KMS-11 (cell line): ENCODE measurements around the gene NRG3.

Source experiments
- H2AFZ ChIP-seq: fragments of 200-600 bp; sonication (generic); 2 replicates; pipeline ENCODE4 v1.6.1; 2016; ENCODE audit warnings: antibody characterized with exemption, mixed run types, low read depth
- H3K27ac ChIP-seq: fragments of 200-600 bp; sonication (generic); 2 replicates; pipeline ENCODE4 v1.6.1; 2016; ENCODE audit warnings: mild to moderate bottlenecking, mixed run types
- H3K27me3 ChIP-seq: fragments of 200-600 bp; sonication (generic); 2 replicates; pipeline ENCODE4 v1.6.1; 2017; ENCODE audit warnings: mild to moderate bottlenecking, low read depth, mixed run types, moderate library complexity; ENCODE audit not compliant: insufficient read depth
- H3K36me3 ChIP-seq: fragments of 200-600 bp; sonication (generic); 2 replicates; pipeline ENCODE4 v1.6.1; 2017; ENCODE audit warnings: mild to moderate bottlenecking, mixed run types; ENCODE audit not compliant: insufficient read depth
- H3K4me1 ChIP-seq: fragments of 200-600 bp; sonication (generic); 2 replicates; pipeline ENCODE4 v1.6.1; 2016; ENCODE audit warnings: mild to moderate bottlenecking, low read depth, mixed run types; ENCODE audit not compliant: poor library complexity, severe bottlenecking
- H3K4me2 ChIP-seq: fragments of 200-600 bp; sonication (generic); 2 replicates; pipeline ENCODE4 v1.7.0; 2016; ENCODE audit warnings: mild to moderate bottlenecking, mixed run types
- H3K4me3 ChIP-seq: fragments of 200-600 bp; sonication (generic); IDR thresholded peaks from 2 replicates; pipeline ENCODE4 v1.6.1; 2017; ENCODE audit warnings: low read depth, low read length, mixed read lengths; ENCODE audit not compliant: insufficient read depth
- H3K79me2 ChIP-seq: fragments of 200-600 bp; sonication (generic); 2 replicates; pipeline ENCODE4 v1.6.1; 2016; ENCODE audit warnings: low read depth, mixed run types; ENCODE audit not compliant: insufficient read depth
- H3K9ac ChIP-seq: fragments of 200-600 bp; sonication (generic); 2 replicates; pipeline ENCODE4 v1.6.1; 2016; ENCODE audit warnings: mild to moderate bottlenecking, mixed run types
- H4K20me1 ChIP-seq: fragments of 200-600 bp; sonication (generic); 2 replicates; pipeline ENCODE4 v1.6.1; 2016; ENCODE audit warnings: mild to moderate bottlenecking, mixed run types; ENCODE audit not compliant: insufficient read depth
- TF ChIP-seq, protein P1 (sequence below): fragments of 200-600 bp; sonication (generic); conservative IDR thresholded peaks from 2 replicates; pipeline ENCODE4 v1.6.1; 2017; ENCODE audit warnings: low read depth, mild to moderate bottlenecking, antibody characterized with exemption, low read length, moderate library complexity, mixed read lengths

The NRG3 gene

GRCh38 chr10:82914655-82915136 is 1039.7 kb downstream of the NRG3 start:
- Histone ChIP-seq H3K27me3 (no peaks in the 10 kb centered on the region), H4K20me1 (no peaks in the 10 kb centered on the region), H3K27ac (no peak overlapping the region), H3K79me2 (no peaks in the 10 kb centered on the region), H3K4me3 (no peak overlapping the region), H3K4me1 (no peaks in the 10 kb centered on the region), H3K4me2 (no peak overlapping the region), H2AFZ (no peak overlapping the region), H3K36me3 (no peaks in the 10 kb centered on the region), H3K9ac (no peak overlapping the region)
- TF ChIP-seq, protein P1, sequence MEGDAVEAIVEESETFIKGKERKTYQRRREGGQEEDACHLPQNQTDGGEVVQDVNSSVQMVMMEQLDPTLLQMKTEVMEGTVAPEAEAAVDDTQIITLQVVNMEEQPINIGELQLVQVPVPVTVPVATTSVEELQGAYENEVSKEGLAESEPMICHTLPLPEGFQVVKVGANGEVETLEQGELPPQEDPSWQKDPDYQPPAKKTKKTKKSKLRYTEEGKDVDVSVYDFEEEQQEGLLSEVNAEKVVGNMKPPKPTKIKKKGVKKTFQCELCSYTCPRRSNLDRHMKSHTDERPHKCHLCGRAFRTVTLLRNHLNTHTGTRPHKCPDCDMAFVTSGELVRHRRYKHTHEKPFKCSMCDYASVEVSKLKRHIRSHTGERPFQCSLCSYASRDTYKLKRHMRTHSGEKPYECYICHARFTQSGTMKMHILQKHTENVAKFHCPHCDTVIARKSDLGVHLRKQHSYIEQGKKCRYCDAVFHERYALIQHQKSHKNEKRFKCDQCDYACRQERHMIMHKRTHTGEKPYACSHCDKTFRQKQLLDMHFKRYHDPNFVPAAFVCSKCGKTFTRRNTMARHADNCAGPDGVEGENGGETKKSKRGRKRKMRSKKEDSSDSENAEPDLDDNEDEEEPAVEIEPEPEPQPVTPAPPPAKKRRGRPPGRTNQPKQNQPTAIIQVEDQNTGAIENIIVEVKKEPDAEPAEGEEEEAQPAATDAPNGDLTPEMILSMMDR, result no peak

DNA sequence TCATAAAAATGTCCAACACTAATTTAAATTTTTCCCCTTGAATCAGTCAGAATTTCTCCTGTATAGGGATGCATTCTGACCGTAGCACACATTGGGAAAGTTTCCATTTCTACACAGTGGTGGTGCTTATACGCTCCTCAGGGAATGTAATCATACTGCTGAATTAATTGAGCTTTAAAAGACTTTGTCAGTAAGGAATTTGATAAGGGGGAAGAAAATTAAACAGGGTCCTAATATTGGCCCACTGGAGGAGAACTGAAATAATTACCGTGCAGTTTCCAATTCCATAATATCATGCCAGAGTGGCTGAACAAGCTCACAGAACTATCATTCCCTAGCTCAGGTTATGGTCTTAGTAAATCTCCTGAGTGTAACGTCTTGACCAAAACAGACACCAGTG is 1041.9 kb downstream of the NRG3 start:
- Histone ChIP-seq H3K27me3 (no peaks in the 10 kb centered on the region), H2AFZ (no peak overlapping the region), H3K9ac (no peak overlapping the region), H3K4me1 (no peaks in the 10 kb centered on the region), H3K79me2 (no peaks in the 10 kb centered on the region), H3K4me3 (no peak overlapping the region), H3K4me2 (no peak overlapping the region), H3K27ac (no peak overlapping the region), H4K20me1 (no peaks in the 10 kb centered on the region), H3K36me3 (no peaks in the 10 kb centered on the region)
- TF ChIP-seq, protein P1, result no peak

GRCh38 chr10:82918022-82918421 is 1043.0 kb downstream of the NRG3 start:
- no peaks in the 10 kb centered on the region for H3K36me3 ChIP-seq
- H2AFZ ChIP-seq, result no peak overlapping the region
- no peak overlapping the region for H3K4me3 ChIP-seq
- no peak overlapping the region for H3K27ac ChIP-seq
- H3K27me3 ChIP-seq, result no peaks in the 10 kb centered on the region
- H3K4me1 ChIP-seq, result no peaks in the 10 kb centered on the region
- TF ChIP-seq, protein P1, result no peak
- H3K79me2 ChIP-seq, result no peaks in the 10 kb centered on the region
- no peak overlapping the region for H3K4me2 ChIP-seq
- H4K20me1 ChIP-seq, result no peaks in the 10 kb centered on the region
- H3K9ac ChIP-seq, result no peak overlapping the region

- H3K4me3 ChIP-seq, result no peak overlapping the region
- H2AFZ ChIP-seq, result no peak overlapping the region
- no peak overlapping the region for H3K27ac ChIP-seq
- no peak overlapping the region for H3K4me2 ChIP-seq
- H3K79me2 ChIP-seq, result no peaks in the 10 kb centered on the region
- no peaks in the 10 kb centered on the region for H3K27me3 ChIP-seq
- no peaks in the 10 kb centered on the region for H4K20me1 ChIP-seq
- no peaks in the 10 kb centered on the region for H3K36me3 ChIP-seq
- TF ChIP-seq, protein P1, result no peak
- no peaks in the 10 kb centered on the region for H3K4me1 ChIP-seq
- no peak overlapping the region for H3K9ac ChIP-seq
These were observed 1047.1 kb downstream of the NRG3 start for GRCh38 chr10:82922046-82922445.

DNA sequence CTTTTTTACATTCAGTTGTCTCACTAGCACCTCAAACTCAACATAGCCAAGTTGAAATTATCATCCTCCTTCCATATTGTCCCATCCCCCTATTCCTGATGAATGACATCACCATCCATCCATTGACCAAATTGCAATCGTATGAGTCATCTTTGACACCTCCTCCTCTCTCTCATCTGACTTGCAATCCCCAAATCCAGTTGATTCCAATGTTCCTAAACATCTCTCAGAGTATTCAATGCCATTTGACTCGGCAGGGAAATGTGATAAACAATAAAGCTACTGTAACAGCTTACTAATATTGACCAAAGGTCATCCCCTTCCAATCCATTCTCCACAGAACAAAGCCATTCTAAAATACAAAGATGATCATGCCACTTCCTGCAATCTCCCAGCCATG is 1047.8 kb downstream of the NRG3 start:
- Histone ChIP-seq H3K4me1 (no peaks in the 10 kb centered on the region), H3K36me3 (no peaks in the 10 kb centered on the region), H4K20me1 (no peaks in the 10 kb centered on the region), H3K27ac (no peak overlapping the region), H3K4me2 (no peak overlapping the region), H3K4me3 (no peak overlapping the region), H3K79me2 (no peaks in the 10 kb centered on the region), H3K9ac (no peak overlapping the region), H3K27me3 (no peaks in the 10 kb centered on the region), H2AFZ (no peak overlapping the region)
- TF ChIP-seq, protein P1, result no peak
